Heart left ventricle (tissue), 16 donors: ENCODE data around the gene PRKCA. TPM values are rescaled to one million over a fixed set of nuclear protein-coding genes. Genes with fewer than 3 reads are reported as not detected.

Experiments
- ATAC-seq, 4 donors: fragments of 200-7000 bp; cut with Tn5 transposase; one replicate each; pipeline ENCODE4 v1.9.1; 2020 to 2022; ENCODE audit warnings: moderate library complexity in 4 of 4, mild to moderate bottlenecking in 3 of 4, moderate number of reproducible peaks in 1 of 4
- DNase-seq, 5 donors: peaks; one replicate each; pipeline ENCODE4 v3.0.0-alpha.2; 2020
- H3K27ac ChIP-seq, 12 donors: fragments of 200-600 bp; sonication (generic) in 4 of 12; one replicate each; pipeline versions ENCODE4 v1.5.0 to v1.8.0; 2016 to 2022; ENCODE audit warnings: mild to moderate bottlenecking in 2 of 12
- H3K27me3 ChIP-seq, 9 donors: fragments of 200-600 bp; sonication (generic) in 2 of 9; one replicate each; pipeline versions ENCODE4 v1.5.1 to v1.8.0; 2016 to 2022; ENCODE audit warnings: mild to moderate bottlenecking in 3 of 9
- H3K36me3 ChIP-seq, 9 donors: fragments of 200-600 bp; sonication (generic) in 2 of 9; one replicate each; pipeline versions ENCODE4 v1.5.0 to v1.8.0; 2018 to 2022; ENCODE audit warnings: mild to moderate bottlenecking in 2 of 9
- H3K4me1 ChIP-seq, 12 donors: fragments of 200-600 bp; sonication (generic) in 4 of 12; one replicate each; pipeline versions ENCODE4 v1.5.0 to v1.8.0; 2016 to 2022; ENCODE audit warnings: mild to moderate bottlenecking in 3 of 12
- H3K4me3 ChIP-seq, 12 donors: fragments of 200-600 bp; sonication (generic) in 4 of 12; one replicate each; pipeline versions ENCODE4 v1.5.0 to v1.8.0; 2017 to 2022; ENCODE audit warnings: mild to moderate bottlenecking in 9 of 12, moderate library complexity in 4 of 12
- H3K9me3 ChIP-seq, 12 donors: fragments of 200-600 bp; sonication (generic) in 4 of 12; one replicate each; pipeline versions ENCODE4 v1.5.0 to v1.8.0; 2016 to 2022; ENCODE audit warnings: mild to moderate bottlenecking in 1 of 12
- CTCF ChIP-seq, 12 donors: fragments of 200-600 bp; sonication (generic) in 4 of 12; IDR thresholded peaks; one replicate each; pipeline versions ENCODE4 v1.5.0 to v1.8.0; 2018 to 2022; ENCODE audit warnings: antibody characterized with exemption in 12 of 12, mild to moderate bottlenecking in 5 of 12
- POLR2A ChIP-seq, 2 donors: fragments of 450-650 bp; IDR thresholded peaks; one replicate each; pipeline ENCODE4 v1.6.1; 2017; ENCODE audit warnings: antibody characterized with exemption in 2 of 2, mild to moderate bottlenecking in 2 of 2, moderate library complexity in 2 of 2
- WGBS, 4 donors: extraction: QIAGEN DNeasy Blood & Tissue Kit in 2 of 4; methylation state at CpG; one replicate each; pipeline versions ENCODE4 v1.1.5 to v1.1.7; 2013 to 2018; 5-methylcytosine and 5-hydroxymethylcytosine counted together
- intact Hi-C, 10 donors: fragments of 100-400 bp; cut with DNase I; formaldehyde crosslinking; loops; one replicate each; pipeline versions ENCODE4 v1.11.1 to v1.14.2; 2022
- polyA plus RNA-seq, 2 donors: library from polyadenylated mRNA; stranded (reverse); fragments of 200-250 nt; gene quantifications; one replicate each; pipeline ENCODE4 v1.2.3, GENCODE V29; 2013
- total RNA-seq, 9 donors: library from RNA; depleted of rRNA in 2 of 9; stranded (reverse); fragments of >200 nt in 2 of 9; fragmentation: NEBNext Ultra II Directional in 3 of 9; extraction: Animal tissue kit (Norgen Biotek cat#: 25700) in 3 of 9; gene quantifications; one replicate each; pipeline versions ENCODE4 v1.1.0 to v1.2.4, GENCODE V29; 2016 to 2023
- donor health status: ischemic (EF 13 %, LVEDD 7.1; RV severe dilation, severe dysfunction).
- donor health status: healthy with polysubstance abuse.
- donor health status: DM: no; HTN: yes; CAD: no.
- donor health status: DM: no; HTN: no; CAD: no.
- donor health status: ischemic (EF 25% LVEDD 6.9; RV normal size, moderate dysfunction).
- donor health status: ischemic (EF 25% LVEDD 5.7; RV mildly dilated, moderate dysfunction).
- donor health status: healthy.
- donor health status: DM: yes; HTN: yes; CAD: no.
- donor health status: ischemic (EF 35%, LVEDD 5.7; RV mildly dilated, moderate dysfunction).
- donor health status: nonischemic (EF 11% LVEDD 7.7; RV severe dilation, severe dysfunction).
- donor health status: DM: yes; HTN: yes; CAD: no.
- donor health status: PGD.
- donor health status: ischemic (EF 29% LVEDD 5.4; RV normal size, mild dysfunction).
- donor health status: nonischemic (EF 23%, LVEDD 6.1; RV moderate dilation, normal function).

PRKCA gene
- total and polyA plus RNA-seq, 11 donors, result 3.4 to 26.8 (median 11.4) TPM

- 71 to 76% (median 72%) methylated on average over 4 of the region's 4 CpGs for WGBS, 4 donors
- ATAC-seq, result peak; percentile 83 to 97 (median 92)
Measured at GRCh38 chr17:66849851-66850580, 547.6 kb downstream of the PRKCA start.

DNA sequence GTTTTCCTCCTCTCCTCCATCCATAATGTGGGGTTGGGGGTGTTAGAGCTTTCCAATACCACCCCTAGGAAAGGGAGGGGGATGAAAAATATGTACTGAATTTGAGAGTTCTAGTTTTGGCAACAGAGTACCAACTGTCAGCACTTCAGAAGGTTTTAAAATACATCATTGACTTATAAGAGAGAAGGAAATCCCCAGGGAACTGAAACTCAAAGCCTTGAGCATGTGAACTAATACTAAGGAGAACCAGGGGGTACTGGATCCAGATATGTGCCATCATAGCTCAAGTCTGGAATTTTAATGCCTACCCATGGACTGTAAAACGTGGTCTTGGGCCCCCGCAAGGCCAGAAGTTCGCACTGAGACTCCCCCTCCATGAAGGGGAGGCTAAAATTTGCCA, 548.3 kb downstream of the PRKCA start:
- intact Hi-C loops, result loop anchor here in 1 of 10 donors (10.0 kb wide), 1 partner anchor 64 kb away; no protein-coding TSS in a partner anchor
- H3K27ac ChIP-seq, result peak overlapping the region in 1 of 12 donors; percentile 26
- ATAC-seq (no peak), DNase-seq (peak in 1 of 5 donors; percentile 1)
- H3K36me3 ChIP-seq, result no peaks in the 10 kb centered on the region
- H3K9me3 ChIP-seq, result peaks cover 0 to 24% (median 6%) of the 10 kb centered on the region in 12 donors
- peaks cover 0 to 3% (median 0%) of the 10 kb centered on the region in 9 donors for H3K27me3 ChIP-seq
- H3K4me1 ChIP-seq, result peaks cover 0 to 14% (median 3%) of the 10 kb centered on the region in 12 donors
- WGBS, 4 donors, result 71 to 80% (median 76%) methylated on average over 3 of the region's 3 CpGs
- no peak overlapping the region for H3K4me3 ChIP-seq
- no peak for TF ChIP-seq POLR2A (IDR thresholded peaks at IDR 0.05)
- no peak for TF ChIP-seq CTCF (IDR thresholded peaks at IDR 0.05)

More at GRCh38 chr17:66849851-66850580, 547.6 kb downstream of the PRKCA start:
- Histone ChIP-seq H3K36me3 (no peaks in the 10 kb centered on the region), H3K4me1 (peaks cover 0 to 14% (median 3%) of the 10 kb centered on the region in 12 donors), H3K27me3 (peaks cover 0 to 3% (median 0%) of the 10 kb centered on the region in 9 donors), H3K9me3 (peaks cover 0 to 20% (median 5%) of the 10 kb centered on the region in 12 donors), H3K4me3 (no peak overlapping the region), H3K27ac (peak overlapping the region in 5 of 12 donors; percentile 10 to 43 (median 26))
- intact Hi-C loops, result loop anchor here in 1 of 10 donors (10.0 kb wide), 1 partner anchor 65 kb away; no protein-coding TSS in a partner anchor
- TF ChIP-seq CTCF (IDR thresholded peaks at IDR 0.05) (no peak), POLR2A (IDR thresholded peaks at IDR 0.05) (no peak)
- peak in 1 of 5 donors; percentile 20 for DNase-seq

DNA sequence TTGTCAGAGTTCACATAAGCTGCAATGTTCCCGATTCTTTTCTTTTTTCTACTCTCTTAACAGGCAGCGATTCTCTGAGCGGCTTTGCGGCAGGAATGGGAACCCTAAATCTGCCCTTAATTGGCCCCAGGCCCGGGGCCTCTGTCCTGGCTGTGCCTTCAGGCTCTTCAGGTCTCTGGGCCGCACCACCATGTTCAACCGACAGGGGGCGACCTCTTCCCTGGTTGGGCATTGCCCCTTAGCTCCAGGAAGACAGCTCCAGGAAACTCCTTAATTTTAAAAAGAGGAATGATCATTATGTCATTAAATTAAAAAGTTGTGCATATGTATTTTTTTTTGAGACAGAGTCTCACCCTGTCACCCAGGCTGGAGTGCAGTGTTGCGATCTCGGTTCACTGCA, 552.8 kb downstream of the PRKCA start:
- WGBS, 4 donors, result 69 to 79% (median 73%) methylated on average over 10 of the region's 10 CpGs

More for the DNA sequence above, 552.8 kb downstream of the PRKCA start:
- Histone ChIP-seq H3K27me3 (no peaks in the 10 kb centered on the region), H3K4me3 (no peak overlapping the region), H3K27ac (no peak overlapping the region), H3K4me1 (peaks cover 0 to 8% (median 0%) of the 10 kb centered on the region in 12 donors), H3K9me3 (peaks cover 0 to 17% (median 6%) of the 10 kb centered on the region in 12 donors), H3K36me3 (no peaks in the 10 kb centered on the region)
- intact Hi-C loops, result loop anchor here in 1 of 10 donors (10.0 kb wide), 1 partner anchor 60 kb away; no protein-coding TSS in a partner anchor
- DNase-seq, result no peak
- no peak for ATAC-seq
- no peak for TF ChIP-seq POLR2A (IDR thresholded peaks at IDR 0.05)
- peak in 4 of 12 donors; percentile 12 to 23 (median 20) for TF ChIP-seq CTCF (IDR thresholded peaks at IDR 0.05)
